CD4-positive, alpha-beta T cell (primary cell): ENCODE measurements around the gene MCAM. TPM values are rescaled to one million over a fixed set of nuclear protein-coding genes. Genes with fewer than 3 reads are reported as not detected.

Experiments used
- ATAC-seq: fragments of 200-7000 bp; cut with Tn5 transposase; one replicate; pipeline ENCODE4 v1.10.0; 2022; ENCODE audit warnings: mild to moderate bottlenecking; ENCODE audit not compliant: poor library complexity
- CTCF ChIA-PET: fragments of 350-600 bp; sonication (Branson Sonifier 250); formaldehyde crosslinking; loops from one replicate; lab custom pipeline; 2021; ENCODE audit warnings: antibody characterized with exemption, inconsistent platforms; lab: Charles Lee
- POLR2A ChIA-PET: fragments of 350-600 bp; sonication (Branson Sonifier 250); formaldehyde crosslinking; loops from one replicate; lab custom pipeline; 2021; ENCODE audit warnings: antibody characterized with exemption, inconsistent platforms; lab: Charles Lee
- DNase-seq, 14 experiments: peaks; one replicate each; pipeline ENCODE4 v3.0.0-alpha.2; 2013 to 2020; ENCODE audit warnings: mixed read lengths in 2 of 14
- H3K27ac ChIP-seq, 2 donors: one replicate each; pipeline versions ENCODE4 v1.5.1 to v1.7.0; 2013; ENCODE audit warnings: low read length in 2 of 2, low read depth in 1 of 2, mild to moderate bottlenecking in 1 of 2
- H3K27me3 ChIP-seq, 2 experiments: 1 replicate in 1 of 2; 2 replicates in 1 of 2; pipeline versions ENCODE4 v1.6.1 to v1.7.0; 2013; ENCODE audit warnings: low read length in 2 of 2, control low read depth in 1 of 2, mild to moderate bottlenecking in 1 of 2, moderate library complexity in 1 of 2; ENCODE audit not compliant: insufficient read depth in 2 of 2, control insufficient read depth in 1 of 2
- H3K36me3 ChIP-seq: one replicate; pipeline ENCODE4 v1.6.1; 2013; ENCODE audit warnings: low read length, control low read depth; ENCODE audit not compliant: insufficient read depth
- H3K4me1 ChIP-seq: one replicate; pipeline ENCODE4 v1.6.1; 2013; ENCODE audit warnings: low read length, control low read depth; ENCODE audit not compliant: insufficient read depth
- H3K4me3 ChIP-seq: one replicate; pipeline ENCODE4 v1.5.1; 2013; ENCODE audit warnings: mild to moderate bottlenecking, low read length, moderate library complexity
- H3K9me3 ChIP-seq, 2 experiments: 1 replicate in 1 of 2; 2 replicates in 1 of 2; pipeline versions ENCODE4 v1.6.1 to v1.7.0; 2013; ENCODE audit warnings: low read length in 2 of 2, mild to moderate bottlenecking in 2 of 2, control low read depth in 1 of 2, moderate library complexity in 1 of 2; ENCODE audit not compliant: control insufficient read depth in 1 of 2, insufficient read depth in 1 of 2
- H3K27ac Mint-ChIP-seq: one replicate; pipeline ENCODE4 v1.8.0; 2020; ENCODE audit warnings: mixed read lengths
- H3K27me3 Mint-ChIP-seq: one replicate; pipeline ENCODE4 v1.8.0; 2021; ENCODE audit warnings: mixed read lengths
- H3K36me3 Mint-ChIP-seq: one replicate; pipeline ENCODE4 v1.8.0; 2021; ENCODE audit warnings: low read depth, mixed read lengths
- H3K4me1 Mint-ChIP-seq: one replicate; pipeline ENCODE4 v1.8.0; 2021; ENCODE audit warnings: low read depth, mixed read lengths
- H3K4me3 Mint-ChIP-seq: one replicate; pipeline ENCODE4 v1.8.0; 2020; ENCODE audit warnings: mild to moderate bottlenecking, mixed read lengths
- H3K9me3 Mint-ChIP-seq: one replicate; pipeline ENCODE4 v1.8.0; 2020; ENCODE audit warnings: mixed read lengths
- intact Hi-C, 2 experiments: fragments of 100-400 bp; cut with DNase I in 1 of 2; cut with micrococcal nuclease in 1 of 2; formaldehyde crosslinking; loops; one replicate each; pipeline versions ENCODE4 v1.15.1 to v1.9.0; 2023 to 2025; cut with DNase I, micrococcal nuclease
- total RNA-seq, 174 experiments: library from RNA in 2 of 174; stranded (reverse) in 2 of 174; gene quantifications; one replicate each; pipeline ENCODE4 v1.2.3 and lab custom pipeline; 2021 to 2026
- TF ChIP-seq, protein P1 (sequence below): fragments of 200-600 bp; IDR thresholded peaks from one replicate; pipeline ENCODE4 v1.8.0; 2022; ENCODE audit warnings: antibody characterized with exemption, mild to moderate bottlenecking

MCAM gene
- total RNA-seq, 2 experiments from 2014 or later: 16.0 to 16.5 TPM

GRCh38 chr11:119317592-119318239 lies 786 bp upstream of the MCAM start:
- Histone ChIP-seq H3K27ac (no peak overlapping the region), H3K4me1 (peaks cover 78% of the 10 kb centered on the region), H3K27me3 (peaks cover 33 to 34% of the 10 kb centered on the region in 2 experiments), H3K4me3 (no peak overlapping the region), H3K36me3 (no peaks in the 10 kb centered on the region), H3K9me3 (no peaks in the 10 kb centered on the region)
- H3K27me3 Mint-ChIP-seq: peaks cover 41% of the 10 kb centered on the region
- intact Hi-C loops: no loop called here
- DNase-seq (no peak), ATAC-seq (no peak)
- no peaks in the 10 kb centered on the region for H3K36me3 Mint-ChIP-seq
- H3K9me3 Mint-ChIP-seq: no peaks in the 10 kb centered on the region
- POLR2A ChIA-PET: interaction anchor here (3.2 kb wide), 1 partner anchor 11 kb away, joined by 15 read pairs; no protein-coding TSS in a partner anchor
- H3K27ac Mint-ChIP-seq: no peak overlapping the region
- peak overlapping the region; percentile 38 for H3K4me3 Mint-ChIP-seq
- TF ChIP-seq, protein P1, sequence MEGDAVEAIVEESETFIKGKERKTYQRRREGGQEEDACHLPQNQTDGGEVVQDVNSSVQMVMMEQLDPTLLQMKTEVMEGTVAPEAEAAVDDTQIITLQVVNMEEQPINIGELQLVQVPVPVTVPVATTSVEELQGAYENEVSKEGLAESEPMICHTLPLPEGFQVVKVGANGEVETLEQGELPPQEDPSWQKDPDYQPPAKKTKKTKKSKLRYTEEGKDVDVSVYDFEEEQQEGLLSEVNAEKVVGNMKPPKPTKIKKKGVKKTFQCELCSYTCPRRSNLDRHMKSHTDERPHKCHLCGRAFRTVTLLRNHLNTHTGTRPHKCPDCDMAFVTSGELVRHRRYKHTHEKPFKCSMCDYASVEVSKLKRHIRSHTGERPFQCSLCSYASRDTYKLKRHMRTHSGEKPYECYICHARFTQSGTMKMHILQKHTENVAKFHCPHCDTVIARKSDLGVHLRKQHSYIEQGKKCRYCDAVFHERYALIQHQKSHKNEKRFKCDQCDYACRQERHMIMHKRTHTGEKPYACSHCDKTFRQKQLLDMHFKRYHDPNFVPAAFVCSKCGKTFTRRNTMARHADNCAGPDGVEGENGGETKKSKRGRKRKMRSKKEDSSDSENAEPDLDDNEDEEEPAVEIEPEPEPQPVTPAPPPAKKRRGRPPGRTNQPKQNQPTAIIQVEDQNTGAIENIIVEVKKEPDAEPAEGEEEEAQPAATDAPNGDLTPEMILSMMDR: no peak
- H3K4me1 Mint-ChIP-seq: peaks cover 23% of the 10 kb centered on the region
- CTCF ChIA-PET: interaction anchor here (1.1 to 1.7 kb wide), 2 partner anchors 33 to 113 kb away, joined by 3 to 6 read pairs; no protein-coding TSS in a partner anchor

DNA sequence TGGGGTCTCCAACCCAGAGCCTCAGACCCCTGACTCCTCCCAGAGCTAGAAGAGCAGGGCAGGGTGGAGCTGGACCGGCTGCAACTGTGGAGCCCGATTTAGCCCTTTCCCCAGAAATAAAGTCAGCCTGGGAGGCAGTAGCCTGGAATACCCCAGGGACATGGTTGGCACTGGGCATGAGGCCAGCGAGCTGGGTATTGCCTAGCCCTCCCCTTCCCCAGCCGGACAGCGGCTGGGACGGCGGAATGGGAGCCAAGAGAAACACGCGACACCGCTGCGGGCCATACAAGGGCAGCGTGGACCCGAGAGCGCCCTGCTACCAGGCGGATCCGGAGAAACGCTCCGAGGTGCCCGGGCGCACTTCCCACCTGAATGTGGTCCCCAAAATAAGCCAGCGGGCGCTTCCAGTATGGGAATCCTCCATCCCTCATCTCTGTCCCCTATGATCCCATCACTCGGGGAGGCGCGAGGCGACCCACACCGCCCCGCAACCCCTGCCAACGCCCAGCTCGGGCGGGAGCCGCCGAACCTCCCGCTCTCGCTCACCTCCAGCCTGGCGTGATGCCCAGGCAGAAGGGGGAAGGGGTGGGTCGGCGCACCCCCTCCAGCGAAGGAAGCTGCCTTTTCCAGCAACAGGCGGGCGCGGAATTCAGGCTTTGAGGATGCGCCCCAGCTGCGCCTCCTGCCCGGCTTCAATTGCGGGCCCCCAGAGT lies 758 bp downstream of the MCAM start:
- intact Hi-C loops: no loop called here
- Mint-ChIP-seq H3K36me3 (no peaks in the 10 kb centered on the region), H3K4me3 (peak overlapping the region; percentile 76), H3K4me1 (peaks cover 14% of the 10 kb centered on the region), H3K9me3 (no peaks in the 10 kb centered on the region), H3K27ac (no peak overlapping the region), H3K27me3 (peaks cover 41% of the 10 kb centered on the region)
- DNase-seq: peak in 1 of 14 experiments; percentile 37
- TF ChIP-seq, protein P1: no peak
- Histone ChIP-seq H3K27ac (no peak overlapping the region), H3K27me3 (peaks cover 33 to 34% of the 10 kb centered on the region in 2 experiments), H3K9me3 (no peaks in the 10 kb centered on the region), H3K4me1 (peaks cover 67% of the 10 kb centered on the region), H3K4me3 (peak overlapping the region; percentile 51), H3K36me3 (no peaks in the 10 kb centered on the region)
- POLR2A ChIA-PET: interaction anchor here (1.0 to 3.2 kb wide), 4 partner anchors 8 to 249 kb away, joined by 3 to 15 read pairs (median 4); partner anchors contain the start of gene VPS11
- ATAC-seq: no peak
- CTCF ChIA-PET: interaction anchor here (1.1 to 2.2 kb wide), 4 partner anchors 9 to 111 kb away, joined by 4 to 6 read pairs (median 5); no protein-coding TSS in a partner anchor

DNA sequence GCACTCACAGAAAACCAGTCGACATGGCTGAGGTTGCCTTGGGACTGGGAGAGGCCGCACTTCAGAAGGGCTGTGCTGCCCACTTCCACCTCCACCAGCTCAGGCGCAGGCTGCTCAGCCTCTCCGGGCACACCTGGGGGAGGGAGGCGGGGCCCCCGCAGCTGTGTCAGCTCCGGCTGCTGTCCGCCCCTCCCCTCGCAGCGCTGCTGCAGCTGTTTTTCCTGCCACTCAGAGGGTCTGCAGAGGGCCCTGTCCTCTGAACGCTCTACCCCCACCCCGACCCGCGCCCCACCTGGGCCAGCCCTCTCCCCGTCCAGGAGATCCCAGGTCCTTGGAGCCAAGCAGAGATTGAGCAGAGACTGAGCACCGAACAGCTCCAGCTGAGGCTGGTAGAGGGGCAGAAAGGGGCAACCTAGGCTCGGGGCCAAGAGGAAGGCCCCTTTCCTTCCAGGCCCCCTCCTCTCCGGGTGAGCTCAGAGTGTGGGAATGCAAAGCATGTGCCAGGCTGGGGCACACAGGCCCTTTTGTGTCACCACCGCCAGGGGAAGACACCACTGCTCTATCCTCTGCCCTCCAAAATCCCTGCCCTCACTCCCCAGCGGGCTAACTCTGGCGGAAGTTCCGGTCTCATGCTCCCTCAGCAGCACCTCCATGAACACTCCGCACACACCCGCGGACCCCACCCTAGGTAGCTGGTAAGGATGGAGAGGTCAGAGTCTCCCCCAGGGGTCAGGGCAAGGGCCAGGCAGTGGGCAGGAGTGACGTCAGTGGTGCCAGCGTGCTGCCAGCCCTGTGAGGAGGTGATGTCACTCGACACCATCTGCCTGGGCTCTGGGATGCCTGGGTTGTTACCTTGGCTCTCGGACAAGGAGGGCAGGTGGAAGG lies 1.6 kb downstream of the MCAM start:
- H3K4me3 ChIP-seq: peak overlapping the region; percentile 51

More for the DNA sequence above, 1.6 kb downstream of the MCAM start:
- intact Hi-C loops: no loop called here
- peak; percentile 63 for ATAC-seq
- Histone ChIP-seq H3K27me3 (peaks cover 33% of the 10 kb centered on the region in 2 experiments), H3K9me3 (no peaks in the 10 kb centered on the region), H3K4me1 (peaks cover 59% of the 10 kb centered on the region), H3K36me3 (no peaks in the 10 kb centered on the region), H3K27ac (no peak overlapping the region)
- CTCF ChIA-PET: interaction anchor here (0.9 to 2.2 kb wide), 6 partner anchors 8 to 111 kb away, joined by 4 to 6 read pairs (median 4); no protein-coding TSS in a partner anchor
- no peak overlapping the region for H3K27ac Mint-ChIP-seq
- TF ChIP-seq, protein P1: no peak
- H3K4me3 Mint-ChIP-seq: peak overlapping the region; percentile 76
- peaks cover 41% of the 10 kb centered on the region for H3K27me3 Mint-ChIP-seq
- peak in 12 of 14 experiments; percentile 30 to 76 (median 56) for DNase-seq
- peaks cover 13% of the 10 kb centered on the region for H3K4me1 Mint-ChIP-seq
- H3K36me3 Mint-ChIP-seq: no peaks in the 10 kb centered on the region
- POLR2A ChIA-PET: interaction anchor here (0.6 to 3.2 kb wide), 7 partner anchors 8 to 248 kb away, joined by 3 to 15 read pairs (median 3); partner anchors contain the start of genes RNF26 and VPS11
- H3K9me3 Mint-ChIP-seq: no peaks in the 10 kb centered on the region
